CD14-positive monocyte (primary cell): ENCODE results near the gene CNTNAP5. TPM values are rescaled to one million over a fixed set of nuclear protein-coding genes. Genes with fewer than 3 reads are reported as not detected.

ENCODE experiments used
- DNase-seq, 3 donors: peaks; one replicate each; pipeline ENCODE4 v3.0.0-alpha.2; 2011 to 2022
- H2AFZ ChIP-seq: 2 replicates; pipeline ENCODE4 v1.6.0; 2012; ENCODE audit warnings: mild to moderate bottlenecking, low read depth, low read length, inconsistent platforms; ENCODE audit not compliant: insufficient read depth, poor library complexity, severe bottlenecking
- H3K27ac ChIP-seq, 2 donors: 1 replicate in 1 of 2; 2 replicates in 1 of 2; pipeline ENCODE4 v1.5.1; 2012 to 2013; ENCODE audit warnings: low read length in 2 of 2, control low read depth in 1 of 2, inconsistent platforms in 1 of 2, low read depth in 1 of 2, mild to moderate bottlenecking in 1 of 2
- H3K27me3 ChIP-seq, 2 donors: one replicate each; pipeline versions ENCODE4 v1.6.0 to v1.6.1; 2011 to 2013; ENCODE audit warnings: low read length in 2 of 2; ENCODE audit not compliant: control insufficient read depth in 2 of 2, insufficient read depth in 2 of 2
- H3K36me3 ChIP-seq, 2 donors: replicated peaks in 1 of 2; 1 replicate in 1 of 2; 2 replicates in 1 of 2; pipeline versions ENCODE4 v1.5.1 to v1.6.1; 2012 to 2013; ENCODE audit warnings: low read length in 2 of 2, control low read depth in 1 of 2, inconsistent platforms in 1 of 2, mild to moderate bottlenecking in 1 of 2; ENCODE audit not compliant: insufficient read depth in 2 of 2, control insufficient read depth in 1 of 2
- H3K4me1 ChIP-seq, 2 donors: 1 replicate in 1 of 2; 2 replicates in 1 of 2; pipeline versions ENCODE4 v1.5.1 to v1.6.1; 2012 to 2013; ENCODE audit warnings: low read length in 2 of 2, control low read depth in 1 of 2, inconsistent platforms in 1 of 2, mild to moderate bottlenecking in 1 of 2, moderate library complexity in 1 of 2; ENCODE audit not compliant: insufficient read depth in 2 of 2, control insufficient read depth in 1 of 2
- H3K4me2 ChIP-seq: replicated peaks from 2 replicates; pipeline ENCODE3; 2012; ENCODE audit warnings: low read length, moderate library complexity, mild to moderate bottlenecking; ENCODE audit not compliant: poor library complexity, severe bottlenecking; ENCODE audit errors: extremely low read depth
- H3K4me3 ChIP-seq, 3 experiments: fragments of 200-600 bp in 1 of 3; sonication (generic) in 1 of 3; replicated peaks in 1 of 3; 1 replicate in 2 of 3; 2 replicates in 1 of 3; pipeline ENCODE4 v1.5.1; 2011 to 2013; ENCODE audit warnings: low read length in 3 of 3, mild to moderate bottlenecking in 3 of 3, control low read depth in 2 of 3, low read depth in 2 of 3, inconsistent platforms in 1 of 3, moderate library complexity in 1 of 3
- H3K79me2 ChIP-seq: 2 replicates; pipeline ENCODE4 v1.6.0; 2012; ENCODE audit warnings: mild to moderate bottlenecking, control low read depth, inconsistent platforms, low read length, moderate library complexity; ENCODE audit not compliant: insufficient read depth
- H3K9ac ChIP-seq: 2 replicates; pipeline ENCODE4 v1.6.0; 2017; ENCODE audit warnings: low read length, mild to moderate bottlenecking; ENCODE audit not compliant: insufficient read depth, poor library complexity, severe bottlenecking
- H3K9me3 ChIP-seq, 2 donors: replicated peaks in 1 of 2; 1 replicate in 1 of 2; 2 replicates in 1 of 2; pipeline versions ENCODE4 v1.5.1 to v1.6.1; 2012 to 2013; ENCODE audit warnings: low read length in 2 of 2, control low read depth in 1 of 2; ENCODE audit not compliant: control insufficient read depth in 1 of 2, insufficient read depth in 1 of 2
- H4K20me1 ChIP-seq: 2 replicates; pipeline ENCODE4 v1.6.0; 2012; ENCODE audit warnings: mild to moderate bottlenecking, low read length, control low read depth, moderate library complexity; ENCODE audit not compliant: insufficient read depth
- H3K27ac Mint-ChIP-seq, 7 donors: one replicate each; pipeline ENCODE4 v1.8.0; 2020; ENCODE audit warnings: mild to moderate bottlenecking in 7 of 7, mixed read lengths in 7 of 7, moderate library complexity in 6 of 7, inconsistent platforms in 2 of 7
- H3K27me3 Mint-ChIP-seq, 3 donors: one replicate each; pipeline ENCODE4 v1.8.0; 2021 to 2022; ENCODE audit warnings: low read depth in 3 of 3, mild to moderate bottlenecking in 3 of 3, mixed read lengths in 3 of 3, moderate library complexity in 3 of 3, inconsistent platforms in 1 of 3
- H3K36me3 Mint-ChIP-seq, 2 donors: one replicate each; pipeline ENCODE4 v1.8.0; 2020; ENCODE audit warnings: mixed read lengths in 2 of 2, inconsistent platforms in 1 of 2, mild to moderate bottlenecking in 1 of 2
- H3K4me1 Mint-ChIP-seq: one replicate; pipeline ENCODE4 v1.8.0; 2020; ENCODE audit warnings: mild to moderate bottlenecking, mixed read lengths
- H3K4me3 Mint-ChIP-seq, 2 donors: one replicate each; pipeline ENCODE4 v1.8.0; 2020; ENCODE audit warnings: mild to moderate bottlenecking in 2 of 2, mixed read lengths in 2 of 2, moderate library complexity in 1 of 2
- H3K9me3 Mint-ChIP-seq, 7 donors: one replicate each; pipeline ENCODE4 v1.8.0; 2020 to 2022; ENCODE audit warnings: mixed read lengths in 7 of 7, mild to moderate bottlenecking in 6 of 7, moderate library complexity in 6 of 7, inconsistent platforms in 2 of 7
- WGBS: methylation state at CpG from one replicate; pipeline ENCODE4 v1.1.5; 2013; ENCODE audit warnings: missing lambda C conversion rate; ENCODE audit not compliant: insufficient coverage; 5-methylcytosine and 5-hydroxymethylcytosine counted together
- intact Hi-C, 2 donors: fragments of 100-400 bp; cut with micrococcal nuclease; formaldehyde crosslinking; loops; one replicate each; pipeline versions ENCODE4 v1.15.0 to v1.15.1; 2023
- polyA plus RNA-seq, 3 donors: library from polyadenylated mRNA; depleted of rRNA in 1 of 3; unstranded in 2 of 3; stranded (reverse) in 1 of 3; fragments of 300-500 nt in 2 of 3; fragments of >200 nt in 1 of 3; fragmentation: Illumina TruSeq in 2 of 3; gene quantifications; 1 replicate in 2 of 3; 2 replicates in 1 of 3; pipeline ENCODE4 v1.2.3, GENCODE V29; 2012 to 2021
- TF ChIP-seq, protein P1 (sequence below): fragments of 200-600 bp; IDR thresholded peaks from one replicate; pipeline ENCODE4 v1.8.0; 2022; ENCODE audit warnings: antibody characterized with exemption, mild to moderate bottlenecking

CNTNAP5 gene
- polyA plus RNA-seq, 3 donors, result not detected

DNA sequence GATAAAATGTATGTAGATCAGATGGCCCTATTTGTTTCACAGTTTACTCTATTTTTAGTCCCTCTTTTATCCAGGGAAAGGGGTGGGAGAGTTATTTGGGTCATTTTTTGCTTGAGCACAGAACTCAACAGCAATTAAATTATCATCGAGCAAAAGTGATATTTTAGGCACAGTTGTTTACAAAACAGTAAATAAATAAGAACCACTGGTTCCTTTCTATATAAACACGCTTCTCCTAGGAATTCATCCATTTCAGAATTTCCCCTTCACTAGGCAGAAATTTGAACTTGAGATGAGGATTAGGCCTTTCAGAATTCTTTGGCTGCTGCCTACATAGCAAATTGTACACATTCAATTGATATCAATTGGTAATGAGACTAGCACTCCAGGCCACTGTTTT lies 812.4 kb downstream of the CNTNAP5 start:
- H3K9ac ChIP-seq, result no peak overlapping the region
- no peak overlapping the region for H2AFZ ChIP-seq
- no peak for DNase-seq
- WGBS, result no CpG with 5 or more reads among the region's 2 CpGs
- H3K4me3 ChIP-seq, result no peak overlapping the region
- H3K4me2 ChIP-seq, result no peak overlapping the region
- TF ChIP-seq, protein P1, sequence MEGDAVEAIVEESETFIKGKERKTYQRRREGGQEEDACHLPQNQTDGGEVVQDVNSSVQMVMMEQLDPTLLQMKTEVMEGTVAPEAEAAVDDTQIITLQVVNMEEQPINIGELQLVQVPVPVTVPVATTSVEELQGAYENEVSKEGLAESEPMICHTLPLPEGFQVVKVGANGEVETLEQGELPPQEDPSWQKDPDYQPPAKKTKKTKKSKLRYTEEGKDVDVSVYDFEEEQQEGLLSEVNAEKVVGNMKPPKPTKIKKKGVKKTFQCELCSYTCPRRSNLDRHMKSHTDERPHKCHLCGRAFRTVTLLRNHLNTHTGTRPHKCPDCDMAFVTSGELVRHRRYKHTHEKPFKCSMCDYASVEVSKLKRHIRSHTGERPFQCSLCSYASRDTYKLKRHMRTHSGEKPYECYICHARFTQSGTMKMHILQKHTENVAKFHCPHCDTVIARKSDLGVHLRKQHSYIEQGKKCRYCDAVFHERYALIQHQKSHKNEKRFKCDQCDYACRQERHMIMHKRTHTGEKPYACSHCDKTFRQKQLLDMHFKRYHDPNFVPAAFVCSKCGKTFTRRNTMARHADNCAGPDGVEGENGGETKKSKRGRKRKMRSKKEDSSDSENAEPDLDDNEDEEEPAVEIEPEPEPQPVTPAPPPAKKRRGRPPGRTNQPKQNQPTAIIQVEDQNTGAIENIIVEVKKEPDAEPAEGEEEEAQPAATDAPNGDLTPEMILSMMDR, result no peak
- Mint-ChIP-seq H3K27me3 (no peaks in the 10 kb centered on the region), H3K4me1 (no peaks in the 10 kb centered on the region), H3K36me3 (no peaks in the 10 kb centered on the region), H3K4me3 (no peak overlapping the region), H3K9me3 (peaks cover 0 to 6% (median 0%) of the 10 kb centered on the region in 7 donors), H3K27ac (no peak overlapping the region)
- H3K27me3 ChIP-seq, result no peaks in the 10 kb centered on the region
- no peaks in the 10 kb centered on the region for H3K9me3 ChIP-seq
- no peaks in the 10 kb centered on the region for H4K20me1 ChIP-seq
- no peaks in the 10 kb centered on the region for H3K79me2 ChIP-seq
- intact Hi-C loops, result no loop called here
- no peak overlapping the region for H3K27ac ChIP-seq
- no peaks in the 10 kb centered on the region for H3K4me1 ChIP-seq
- no peaks in the 10 kb centered on the region for H3K36me3 ChIP-seq

- Mint-ChIP-seq H3K9me3 (peaks cover 0 to 6% (median 3%) of the 10 kb centered on the region in 7 donors), H3K36me3 (no peaks in the 10 kb centered on the region), H3K4me3 (no peak overlapping the region), H3K4me1 (no peaks in the 10 kb centered on the region), H3K27ac (no peak overlapping the region), H3K27me3 (no peaks in the 10 kb centered on the region)
- DNase-seq, result no peak
- no peak overlapping the region for H3K4me2 ChIP-seq
- no peak overlapping the region for H3K27ac ChIP-seq
- intact Hi-C loops, result no loop called here
- H3K79me2 ChIP-seq, result no peaks in the 10 kb centered on the region
- no peaks in the 10 kb centered on the region for H3K4me1 ChIP-seq
- H3K9ac ChIP-seq, result no peak overlapping the region
- no peak overlapping the region for H3K4me3 ChIP-seq
- H3K36me3 ChIP-seq, result no peaks in the 10 kb centered on the region
- TF ChIP-seq, protein P1, result no peak
- H2AFZ ChIP-seq, result no peak overlapping the region
- H3K27me3 ChIP-seq, result no peaks in the 10 kb centered on the region
- no peaks in the 10 kb centered on the region for H4K20me1 ChIP-seq
- H3K9me3 ChIP-seq, result no peaks in the 10 kb centered on the region
- WGBS, result no CpG with 5 or more reads among the region's 3 CpGs
Observed at GRCh38 chr2:124838406-124838805, 813.3 kb downstream of the CNTNAP5 start.
